IPS DF 6.9 (cell line): Measurements from ENCODE around the gene NUFIP1.

Experiments used
- DNase-seq: peaks from one replicate; pipeline ENCODE4 v3.0.0-alpha.2; 2013; ENCODE audit warnings: low read depth, low spot score
- H3K27ac ChIP-seq: one replicate; pipeline ENCODE4 v1.5.1; 2013; ENCODE audit warnings: low read length, control low read depth
- H3K27me3 ChIP-seq: 2 replicates; pipeline ENCODE4 v1.6.1; 2013; ENCODE audit warnings: mild to moderate bottlenecking, low read length; ENCODE audit not compliant: control insufficient read depth, insufficient read depth
- H3K36me3 ChIP-seq: 2 replicates; pipeline ENCODE4 v1.6.1; 2013; ENCODE audit warnings: low read length; ENCODE audit not compliant: control insufficient read depth, insufficient read depth
- H3K4me1 ChIP-seq: 2 replicates; pipeline ENCODE4 v1.6.1; 2013; ENCODE audit warnings: low read length; ENCODE audit not compliant: control insufficient read depth, insufficient read depth
- H3K4me3 ChIP-seq: 2 replicates; pipeline ENCODE4 v1.5.1; 2013; ENCODE audit warnings: mild to moderate bottlenecking, low read length
- H3K9me3 ChIP-seq: 2 replicates; pipeline ENCODE4 v1.6.1; 2013; ENCODE audit warnings: low read length, inconsistent platforms; ENCODE audit not compliant: control insufficient read depth, insufficient read depth
- WGBS: extraction: QIAGEN DNeasy Blood & Tissue Kit; methylation state at CpG from one replicate; pipeline ENCODE4 v1.1.7; 2013; ENCODE audit warnings: mixed read lengths, missing lambda C conversion rate; ENCODE audit not compliant: insufficient read length, insufficient coverage; 5-methylcytosine and 5-hydroxymethylcytosine counted together

NUFIP1 gene

DNA sequence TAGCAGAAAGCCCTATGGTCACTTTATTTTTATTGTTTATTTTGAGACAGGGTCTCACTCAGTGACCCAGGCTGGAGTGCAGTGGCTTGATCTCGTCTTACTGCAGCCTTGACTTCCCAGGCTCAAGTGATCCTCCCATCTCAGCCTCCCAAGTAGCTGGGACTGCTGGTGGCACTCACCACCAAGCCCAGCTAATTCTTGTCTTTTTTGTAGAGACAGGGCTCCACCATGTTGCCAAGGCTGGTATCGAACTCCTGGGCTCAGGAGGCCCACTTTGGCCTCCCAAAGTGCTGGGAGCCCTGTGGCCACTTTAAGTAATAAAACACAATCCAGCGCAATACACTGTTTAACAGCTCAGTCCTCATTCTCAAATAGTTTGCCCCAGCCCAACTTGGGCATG, 69.3 kb downstream of the NUFIP1 start:
- no peak for DNase-seq
- H3K4me1 ChIP-seq, result no peaks in the 10 kb centered on the region; the same call in 1 of the 2 replicates
- no peak overlapping the region for H3K27ac ChIP-seq
- no CpG with 5 or more reads among the region's 3 CpGs for WGBS
- no peaks in the 10 kb centered on the region for H3K27me3 ChIP-seq
- no peaks in the 10 kb centered on the region for H3K36me3 ChIP-seq
- no peak overlapping the region for H3K4me3 ChIP-seq
- H3K9me3 ChIP-seq, result no peaks in the 10 kb centered on the region

DNA sequence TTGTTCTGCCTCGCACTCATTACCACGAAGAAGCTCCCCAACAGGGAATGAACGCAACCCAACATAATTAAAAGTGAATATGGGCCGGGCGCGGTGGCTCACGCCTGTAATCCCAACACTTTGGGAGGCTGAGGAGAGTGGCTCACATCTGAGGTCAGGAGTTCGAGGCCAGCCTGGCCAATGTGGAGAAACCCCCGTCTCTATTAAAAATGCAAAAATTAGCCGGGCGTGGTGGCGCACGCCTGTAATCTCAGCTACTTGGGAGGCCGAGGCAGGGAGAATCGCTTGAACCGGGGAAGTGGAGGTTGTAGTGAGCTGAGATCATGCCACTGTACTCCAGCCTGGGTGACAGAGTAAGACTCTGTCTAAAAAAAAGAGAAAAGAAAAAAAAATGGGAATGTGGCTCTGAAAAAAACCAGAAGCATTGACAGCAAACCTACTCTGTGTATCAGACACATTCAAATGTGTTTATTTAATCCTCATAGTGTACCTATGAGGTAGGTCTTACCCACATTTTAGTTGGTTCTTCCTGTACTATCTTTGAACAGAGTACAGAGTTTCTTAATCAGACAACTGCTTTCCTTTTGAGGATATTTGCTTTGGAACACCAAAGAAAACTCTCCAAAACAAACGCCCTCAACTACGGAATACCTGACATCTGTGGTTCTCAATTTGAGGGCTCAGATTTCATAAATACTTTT, 70.0 kb downstream of the NUFIP1 start:
- Histone ChIP-seq H3K27me3 (no peaks in the 10 kb centered on the region), H3K27ac (no peak overlapping the region), H3K4me3 (no peak overlapping the region; the same call in 1 of the 2 replicates), H3K36me3 (no peaks in the 10 kb centered on the region), H3K9me3 (no peaks in the 10 kb centered on the region), H3K4me1 (no peaks in the 10 kb centered on the region; the same call in 1 of the 2 replicates)
- WGBS, result no CpG with 5 or more reads among the region's 18 CpGs
- DNase-seq, result no peak

DNA sequence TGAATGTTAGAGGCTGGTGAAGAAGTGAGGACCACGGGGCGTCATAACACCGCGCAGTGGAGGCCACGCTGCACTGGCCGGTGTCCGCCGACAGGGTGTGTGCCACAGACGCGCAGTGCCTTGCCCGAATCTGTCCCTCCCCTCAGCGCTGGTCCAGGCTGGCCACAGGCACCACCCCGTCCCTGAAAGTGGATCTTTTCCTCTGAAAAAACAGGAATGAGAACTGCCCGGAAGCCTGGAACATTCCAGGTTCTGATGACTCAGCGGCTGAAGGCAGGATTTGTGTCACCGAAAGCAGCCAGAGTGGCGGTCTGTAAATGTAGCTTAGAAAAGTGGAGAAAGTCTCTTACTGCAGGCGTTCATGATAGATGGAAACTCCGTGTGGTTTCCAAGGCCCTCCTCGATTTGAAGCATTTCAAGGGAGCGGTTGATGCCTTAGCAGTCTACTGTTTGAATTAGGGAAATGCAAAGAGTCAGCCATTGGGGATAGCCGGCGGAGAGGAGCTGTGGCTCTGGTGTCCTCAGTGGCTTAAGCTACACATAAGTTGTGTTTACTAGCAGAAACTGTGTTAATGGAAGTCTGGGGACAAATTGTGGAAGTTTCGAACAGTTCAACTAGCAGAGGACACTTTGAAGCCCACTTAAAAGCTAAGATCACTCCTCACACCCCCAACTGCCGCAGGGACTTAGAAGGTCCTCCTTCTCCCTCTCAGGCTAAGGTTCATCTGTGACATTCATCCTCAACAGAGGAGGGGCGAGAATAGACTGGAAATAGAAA, 70.8 kb downstream of the NUFIP1 start:
- Histone ChIP-seq H3K9me3 (no peaks in the 10 kb centered on the region), H3K36me3 (no peaks in the 10 kb centered on the region), H3K27ac (no peak overlapping the region), H3K4me1 (no peaks in the 10 kb centered on the region; the same call in 1 of the 2 replicates), H3K4me3 (peak overlapping the region; percentile 56; the same call in 1 of the 2 replicates), H3K27me3 (no peaks in the 10 kb centered on the region)
- WGBS, result no CpG with 5 or more reads among the region's 26 CpGs
- peak; percentile 79 for DNase-seq

DNA sequence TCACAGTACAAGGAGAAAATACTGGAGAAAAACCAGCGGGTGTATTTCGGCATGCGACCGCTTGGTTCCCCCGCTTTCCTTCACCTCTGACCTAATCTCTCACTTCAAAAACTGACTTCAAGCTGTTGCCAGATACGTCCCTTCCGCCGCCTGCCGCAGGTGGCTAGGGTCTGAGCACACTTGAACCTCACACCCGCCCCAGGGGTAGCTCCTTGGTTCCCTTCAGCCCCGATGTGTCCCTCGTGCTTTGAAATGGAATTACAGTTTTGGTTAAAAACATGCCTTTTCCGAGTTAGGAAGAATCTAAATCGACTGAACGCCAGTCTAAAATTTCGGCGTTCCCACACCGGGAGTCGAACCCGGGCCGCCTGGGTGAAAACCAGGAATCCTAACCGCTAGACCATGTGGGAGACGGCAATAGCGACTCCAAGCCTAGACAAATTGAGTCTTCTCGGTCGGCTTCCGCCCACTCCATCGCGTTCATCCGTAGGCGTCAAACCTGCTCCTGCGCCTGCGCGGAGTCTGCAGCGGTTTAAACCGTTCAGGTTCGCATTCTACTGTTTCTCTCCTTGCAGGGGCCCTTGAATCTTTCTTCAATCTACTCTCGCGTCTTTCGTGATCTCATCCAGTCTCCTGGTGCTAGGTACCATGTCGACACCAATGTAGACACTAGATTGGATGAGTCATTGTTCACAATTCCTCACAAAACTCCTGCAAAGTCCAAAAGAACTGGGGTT, 71.5 kb downstream of the NUFIP1 start:
- peak; percentile 89 for DNase-seq
- WGBS, result no CpG with 5 or more reads among the region's 41 CpGs
- H3K4me1 ChIP-seq, result no peaks in the 10 kb centered on the region; the same call in 1 of the 2 replicates
- H3K4me3 ChIP-seq, result peak overlapping the region; percentile 56; the same call in 1 of the 2 replicates
- no peaks in the 10 kb centered on the region for H3K36me3 ChIP-seq
- no peak overlapping the region for H3K27ac ChIP-seq
- H3K9me3 ChIP-seq, result no peaks in the 10 kb centered on the region
- no peaks in the 10 kb centered on the region for H3K27me3 ChIP-seq

DNA sequence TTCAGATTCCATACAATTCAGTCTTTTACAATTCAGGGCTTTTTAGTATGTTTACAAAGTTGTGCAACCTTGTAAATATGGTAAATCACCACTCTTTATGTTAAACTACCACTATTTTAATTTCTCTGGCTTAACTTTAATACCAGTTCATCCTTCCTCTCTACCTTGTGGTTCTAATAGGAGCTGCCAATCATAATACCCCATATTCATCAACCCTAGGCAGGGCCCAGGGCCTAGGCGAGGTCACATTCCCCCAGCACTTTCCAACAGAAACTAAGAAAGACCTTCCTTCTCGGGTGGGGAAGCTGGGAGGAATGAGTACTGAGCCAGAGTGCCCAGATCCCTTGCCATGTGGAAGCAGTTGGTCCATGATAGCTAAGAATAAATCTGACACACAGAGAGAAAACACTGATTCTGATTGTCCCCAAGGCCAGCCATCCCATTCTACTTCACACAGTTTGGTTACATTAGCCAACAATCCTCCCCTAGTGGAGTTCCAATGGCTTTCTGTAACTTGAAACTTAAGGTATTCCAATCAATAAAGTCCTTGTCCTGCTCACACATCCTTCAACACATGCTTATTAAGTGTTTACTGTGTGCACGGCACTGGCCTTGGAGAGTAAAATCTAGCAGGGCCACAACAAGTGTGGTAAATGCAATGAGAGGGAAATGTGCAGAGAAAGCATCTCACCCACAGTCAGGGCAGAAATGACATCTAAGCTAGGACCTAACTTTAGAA, 76.8 kb downstream of the NUFIP1 start:
- WGBS, result no CpG with 5 or more reads among the region's 3 CpGs

DNA sequence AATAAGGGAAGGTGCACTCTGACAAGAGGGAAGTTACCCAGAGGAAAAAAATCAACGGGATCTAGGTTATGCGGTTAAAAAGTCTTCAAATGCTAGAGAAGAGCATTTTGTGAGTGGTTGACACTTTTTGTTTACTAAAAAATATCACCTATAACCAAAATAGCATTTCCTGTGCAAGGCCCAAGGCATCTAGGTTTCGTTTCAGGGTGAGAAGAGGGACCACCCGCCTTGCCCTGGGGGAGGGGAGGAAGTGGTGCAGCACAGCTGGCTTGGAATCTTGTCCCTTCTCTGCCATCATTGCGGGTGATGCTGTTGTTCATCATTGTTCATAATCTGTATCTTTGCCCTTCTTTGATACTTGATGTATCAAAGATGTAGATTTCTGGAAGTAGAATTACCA, 80.6 kb downstream of the NUFIP1 start:
- H3K27me3 ChIP-seq, result no peaks in the 10 kb centered on the region
- no CpG with 5 or more reads among the region's 5 CpGs for WGBS
- H3K9me3 ChIP-seq, result no peaks in the 10 kb centered on the region

More for the DNA sequence above, 76.8 kb downstream of the NUFIP1 start:
- DNase-seq, result no peak
- no peak overlapping the region for H3K27ac ChIP-seq
- no peaks in the 10 kb centered on the region for H3K9me3 ChIP-seq
- H3K27me3 ChIP-seq, result no peaks in the 10 kb centered on the region
- H3K4me1 ChIP-seq, result no peaks in the 10 kb centered on the region
- no peak overlapping the region for H3K4me3 ChIP-seq
- no peaks in the 10 kb centered on the region for H3K36me3 ChIP-seq

DNA sequence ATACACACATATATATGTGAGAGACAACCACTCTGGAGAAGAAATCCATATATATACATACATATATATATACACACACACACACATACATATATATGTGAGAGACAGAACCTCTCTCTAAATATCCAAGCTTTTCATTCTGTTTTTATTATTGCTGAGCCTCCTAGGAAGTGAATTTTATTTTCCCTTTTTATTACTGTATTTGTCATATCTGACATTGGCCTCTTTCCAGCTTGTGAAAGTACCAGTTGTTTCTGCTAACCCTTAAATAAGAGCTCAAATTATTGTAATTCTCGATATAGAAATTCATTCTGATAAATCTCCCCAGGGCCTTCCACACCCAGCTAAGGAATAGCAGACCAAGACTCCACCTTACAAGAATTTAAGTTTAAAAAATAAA, 81.0 kb downstream of the NUFIP1 start:
- WGBS, result no CpG with 5 or more reads among the region's 1 CpG
- Histone ChIP-seq H3K27ac (no peak overlapping the region), H3K27me3 (no peaks in the 10 kb centered on the region), H3K9me3 (no peaks in the 10 kb centered on the region), H3K4me3 (no peak overlapping the region), H3K36me3 (no peaks in the 10 kb centered on the region), H3K4me1 (peaks cover 3% of the 10 kb centered on the region)
- no peak for DNase-seq

More for the DNA sequence above, 80.6 kb downstream of the NUFIP1 start:
- no peak for DNase-seq
- no peak overlapping the region for H3K27ac ChIP-seq
- H3K4me1 ChIP-seq, result peaks cover 3% of the 10 kb centered on the region
- no peak overlapping the region for H3K4me3 ChIP-seq
- H3K36me3 ChIP-seq, result no peaks in the 10 kb centered on the region

DNA sequence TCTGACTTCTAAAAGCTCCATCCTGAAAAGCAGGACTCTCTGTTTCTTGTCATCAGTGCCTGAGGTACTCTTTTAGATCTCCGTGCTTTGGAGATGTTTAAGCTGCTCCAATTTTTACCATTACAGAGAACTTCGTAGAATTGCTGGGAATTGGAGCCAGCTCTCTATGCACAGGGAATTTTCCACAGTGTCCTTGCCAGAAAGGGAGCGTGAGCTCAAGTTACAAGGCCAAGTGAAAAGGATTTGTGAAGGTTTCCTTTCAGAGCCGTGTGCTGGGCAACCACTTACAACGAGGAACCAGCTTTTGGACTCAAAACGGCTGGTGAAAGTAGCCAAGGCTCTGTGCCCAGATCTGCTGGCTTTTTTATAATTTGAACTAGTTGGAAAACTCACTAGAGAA, 82.6 kb downstream of the NUFIP1 start:
- no CpG with 5 or more reads among the region's 6 CpGs for WGBS

DNA sequence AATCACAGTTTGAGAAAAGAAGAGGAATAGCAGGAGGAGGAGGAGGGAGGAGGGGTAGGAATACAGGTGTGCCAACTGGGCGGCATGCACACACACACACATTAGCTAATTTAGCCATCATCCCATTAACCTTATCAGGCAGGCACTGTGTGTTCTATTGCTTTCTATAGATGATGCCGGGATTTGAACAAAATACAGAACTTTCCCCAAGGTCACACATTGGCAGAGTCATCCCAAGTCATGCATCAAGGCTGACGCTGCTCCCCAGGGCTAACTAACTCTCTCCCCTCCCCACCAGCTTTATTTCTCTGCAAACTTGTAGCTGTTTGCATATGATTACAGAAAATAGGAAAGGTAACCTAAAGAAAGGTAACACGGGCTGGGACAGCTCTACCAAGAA, 83.0 kb downstream of the NUFIP1 start:
- no peak for DNase-seq
- WGBS, result no CpG with 5 or more reads among the region's 4 CpGs
- no peaks in the 10 kb centered on the region for H3K27me3 ChIP-seq
- H3K4me1 ChIP-seq, result peaks cover 3% of the 10 kb centered on the region
- H3K4me3 ChIP-seq, result no peak overlapping the region
- no peak overlapping the region for H3K27ac ChIP-seq
- no peaks in the 10 kb centered on the region for H3K9me3 ChIP-seq
- no peaks in the 10 kb centered on the region for H3K36me3 ChIP-seq

More for the DNA sequence above, 82.6 kb downstream of the NUFIP1 start:
- no peak overlapping the region for H3K4me3 ChIP-seq
- no peak overlapping the region for H3K27ac ChIP-seq
- H3K9me3 ChIP-seq, result no peaks in the 10 kb centered on the region
- H3K4me1 ChIP-seq, result peaks cover 3% of the 10 kb centered on the region
- no peaks in the 10 kb centered on the region for H3K36me3 ChIP-seq
- no peak for DNase-seq
- H3K27me3 ChIP-seq, result no peaks in the 10 kb centered on the region

DNA sequence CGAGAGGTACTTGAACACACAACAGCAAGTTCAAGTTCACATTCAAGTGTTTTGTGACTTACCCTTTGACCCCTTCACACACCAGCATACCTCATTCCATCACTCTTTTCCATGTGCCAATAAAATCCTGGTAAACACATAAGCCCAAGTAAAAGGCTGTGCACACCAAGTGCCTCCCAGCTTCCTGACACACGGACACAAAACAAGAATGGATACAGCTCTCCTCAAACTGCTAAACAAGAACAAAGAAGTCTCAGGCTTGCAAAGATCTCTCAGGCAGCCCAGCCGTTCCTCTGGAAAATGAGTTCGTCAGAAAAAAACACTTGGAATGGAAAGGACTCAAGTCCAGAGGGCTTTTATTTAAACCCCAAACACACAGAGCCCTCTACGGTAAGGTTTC, 83.7 kb downstream of the NUFIP1 start:
- Histone ChIP-seq H3K27ac (no peak overlapping the region), H3K36me3 (no peaks in the 10 kb centered on the region), H3K4me3 (no peak overlapping the region), H3K9me3 (no peaks in the 10 kb centered on the region), H3K27me3 (no peaks in the 10 kb centered on the region), H3K4me1 (peaks cover 3% of the 10 kb centered on the region)
- no peak for DNase-seq
- WGBS, result no CpG with 5 or more reads among the region's 5 CpGs
